GM19238 (cell line): Measurements from ENCODE around the gene DPP8.

Source experiments
- DNase-seq: peaks from one replicate; pipeline ENCODE4 v3.0.0; 2011; ENCODE audit warnings: low spot score; ENCODE audit not compliant: insufficient read length

DPP8 gene

DNA sequence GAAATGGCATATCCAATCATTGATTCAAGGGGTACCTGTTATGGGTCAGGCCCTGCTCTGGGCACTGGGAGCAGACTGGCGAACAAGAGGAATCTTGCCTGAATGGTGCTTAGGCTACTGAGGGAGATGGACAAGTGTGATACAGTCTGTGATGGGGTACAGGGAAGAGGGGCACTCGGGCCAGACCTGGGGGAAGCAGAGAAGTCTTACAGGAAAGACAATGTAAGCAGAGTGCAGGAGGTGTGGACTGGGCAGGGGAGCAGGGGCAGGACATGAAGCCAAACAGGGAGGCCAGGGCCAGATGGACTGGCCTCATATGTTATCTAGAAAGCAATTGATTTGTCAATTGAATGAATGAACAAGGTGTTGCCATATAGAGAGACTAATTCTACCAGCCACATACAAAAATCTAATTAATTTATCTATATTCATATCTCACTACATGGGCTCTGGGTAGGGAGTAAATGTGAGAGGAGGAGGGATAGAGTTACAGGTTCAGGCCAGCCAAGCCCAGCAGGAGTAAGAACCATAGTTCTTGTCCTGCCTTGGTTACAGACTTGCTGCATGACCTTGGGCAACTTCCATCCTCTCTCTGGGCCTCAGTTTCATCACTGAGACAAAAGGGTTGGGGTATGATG is 91.2 kb downstream of the DPP8 start:
- no peak for DNase-seq

DNA sequence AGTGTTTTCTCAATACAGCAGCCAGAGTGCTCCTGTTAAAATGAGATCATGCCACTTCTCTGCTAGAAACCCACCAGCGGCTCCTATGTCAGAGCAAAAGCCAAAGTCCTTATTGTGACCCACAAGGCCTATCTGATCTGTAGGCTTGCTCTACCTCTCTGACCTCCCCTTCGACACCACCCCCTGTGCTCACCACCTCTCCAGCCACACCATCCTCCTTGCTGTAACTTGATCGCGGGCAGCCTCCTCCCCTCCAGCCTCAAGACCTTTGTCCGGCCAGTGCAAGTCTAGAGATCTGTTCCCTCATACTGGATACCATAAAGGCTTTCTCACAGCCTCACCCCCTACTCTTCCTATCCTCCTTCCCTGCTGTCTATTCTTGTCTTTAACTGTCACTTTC is 92.8 kb downstream of the DPP8 start:
- no peak for DNase-seq

DNA sequence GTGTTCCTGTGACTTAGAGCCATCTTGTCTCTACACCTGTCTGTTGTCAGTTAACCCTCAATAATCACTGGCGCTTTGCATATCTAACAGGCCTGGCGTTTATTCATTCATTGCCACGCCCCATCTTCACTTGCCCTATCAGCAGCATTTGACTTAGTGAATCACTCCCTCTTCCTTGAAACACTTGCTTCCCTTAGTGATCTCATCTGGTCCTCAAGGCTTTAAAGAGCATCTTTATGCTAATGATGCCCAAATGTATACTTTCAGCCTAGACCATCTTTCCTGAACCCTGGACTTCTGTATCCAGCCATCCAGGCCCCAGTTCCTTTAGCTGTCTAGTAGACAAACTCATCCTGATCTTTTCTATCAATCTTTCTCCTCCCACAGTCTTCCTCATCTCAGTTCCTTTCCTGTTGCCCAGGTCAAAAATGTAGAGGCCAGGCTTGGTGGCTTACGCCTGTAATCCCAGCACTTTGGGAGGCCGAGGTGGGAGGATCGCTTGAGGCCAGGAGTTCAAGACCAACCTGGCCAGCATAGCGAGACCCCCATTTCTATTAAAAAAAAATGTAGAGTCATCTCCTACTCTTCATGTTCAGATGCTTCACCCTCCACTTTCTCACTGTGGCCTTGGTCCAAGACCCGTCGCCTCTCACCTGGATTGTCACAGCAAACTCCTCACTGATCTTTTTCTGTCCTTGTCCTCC is 93.4 kb downstream of the DPP8 start:
- DNase-seq: no peak

DNA sequence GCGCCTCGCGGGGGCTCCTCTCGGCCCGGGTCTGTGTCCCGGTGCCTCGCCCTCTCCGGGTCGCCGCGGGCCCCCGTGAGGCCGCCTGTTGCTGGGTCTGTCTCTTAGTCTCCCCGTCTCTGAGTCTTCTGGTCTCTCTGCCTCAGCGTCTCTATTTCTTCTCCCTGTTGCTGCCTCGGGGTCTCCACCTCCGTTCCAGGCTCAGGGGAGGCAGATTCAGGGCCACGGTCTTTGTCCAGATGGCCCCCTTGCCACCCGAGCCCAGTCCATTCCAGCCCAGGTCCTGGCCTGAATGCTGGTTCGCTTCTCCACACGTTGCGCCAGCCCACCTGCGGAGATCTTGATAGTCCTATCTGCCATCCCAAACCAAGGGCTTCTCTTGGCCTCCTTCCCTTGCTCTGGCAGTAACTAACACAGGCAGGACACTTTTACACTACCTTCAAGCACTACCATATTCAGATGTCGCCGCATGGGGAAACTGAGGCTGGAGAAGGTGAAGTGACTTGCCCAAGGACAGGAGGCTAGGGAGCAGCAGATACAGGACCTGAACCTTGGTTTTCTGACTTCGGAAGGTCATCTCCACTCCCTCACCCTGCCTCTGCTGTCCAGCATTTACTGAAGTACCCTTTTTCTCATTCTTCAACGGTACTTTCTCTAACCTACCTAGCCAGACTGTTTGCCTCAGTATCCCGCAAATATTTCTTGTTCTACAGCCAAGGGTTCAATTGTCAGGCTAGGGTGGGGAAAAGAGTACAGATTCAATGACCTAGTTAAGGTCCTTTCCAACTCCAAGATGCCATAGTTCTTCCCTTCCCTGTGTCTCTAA is 94.1 kb downstream of the DPP8 start:
- no peak for DNase-seq

DNA sequence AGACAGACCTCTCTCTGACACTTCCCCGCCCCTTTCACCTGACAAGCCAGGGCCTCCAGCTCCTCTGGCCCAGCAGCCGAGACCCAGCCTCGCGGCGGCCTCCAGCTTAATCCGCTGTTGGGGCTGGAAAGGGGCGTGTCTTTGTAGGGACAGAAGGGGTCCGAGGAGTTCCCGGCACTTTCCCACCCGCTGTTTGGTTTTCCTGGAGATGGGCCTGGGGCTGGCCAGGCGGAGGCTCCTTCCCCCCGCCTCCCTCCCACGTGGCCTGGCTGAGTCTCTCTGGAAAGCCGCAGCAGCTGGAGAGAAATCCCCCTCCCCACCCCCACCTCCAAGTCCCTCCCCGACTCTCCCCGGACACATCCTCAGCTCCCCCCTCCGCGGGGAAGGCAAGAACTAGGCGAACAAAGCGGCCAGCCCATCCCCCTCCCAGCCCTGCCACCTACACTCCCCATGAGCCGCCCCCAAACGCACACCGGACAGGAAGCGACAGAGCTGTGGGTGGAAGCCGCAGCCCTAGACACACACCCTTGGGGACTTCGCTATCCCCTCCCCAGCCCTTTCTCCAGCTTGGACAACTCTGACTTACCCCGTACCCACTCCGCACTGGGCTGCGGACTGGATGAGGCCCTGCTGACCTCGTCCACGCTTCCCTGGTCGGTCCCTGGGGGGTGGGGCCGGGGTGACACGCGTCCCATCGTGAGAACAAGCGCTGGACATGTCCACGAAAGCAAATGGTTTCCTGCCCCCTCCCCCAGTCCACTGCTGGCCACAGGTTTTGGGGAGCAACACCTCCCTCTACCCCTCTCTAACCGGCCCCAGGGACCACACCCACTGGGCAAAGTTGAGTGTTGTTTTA is 95.9 kb downstream of the DPP8 start:
- DNase-seq: peak; percentile 53

DNA sequence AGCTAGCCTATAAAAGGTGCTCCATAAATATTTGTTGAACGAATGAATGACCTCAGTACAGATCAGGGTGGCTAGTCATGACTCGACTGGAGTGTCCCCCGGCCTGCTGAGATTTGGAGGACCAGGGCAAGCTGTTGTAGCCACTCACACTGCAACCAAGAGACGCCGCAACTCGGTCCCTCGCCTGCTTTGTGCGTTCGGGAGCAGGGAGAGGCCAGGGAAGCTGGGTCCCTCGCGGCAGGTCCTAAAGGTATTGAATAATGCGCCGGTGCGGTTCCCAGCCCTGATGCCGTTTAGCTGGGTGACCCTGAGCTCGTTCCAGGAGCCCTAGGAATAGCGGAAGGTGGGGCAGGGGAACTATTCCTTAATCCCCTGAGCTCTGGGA is 96.5 kb downstream of the DPP8 start:
- DNase-seq: no peak

DNA sequence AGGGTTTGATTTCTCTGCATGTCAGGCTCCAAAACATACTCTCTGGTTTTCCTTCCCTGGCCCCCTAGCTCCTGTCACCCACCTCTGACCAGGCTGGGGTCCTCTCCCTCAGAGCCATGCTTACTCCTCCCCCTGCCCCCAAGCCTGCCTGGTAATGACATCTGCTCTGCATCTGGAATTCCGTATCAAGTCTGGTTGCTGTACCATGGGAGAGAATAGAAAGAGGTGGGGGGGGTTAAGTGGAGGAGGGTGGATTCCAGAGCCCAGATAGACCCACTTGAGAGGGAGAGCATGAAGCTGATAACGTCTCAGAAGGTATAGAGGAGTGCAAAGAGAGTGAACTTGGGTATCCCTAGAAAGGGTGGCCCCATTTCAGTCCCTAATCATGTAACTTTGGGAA is 98.9 kb downstream of the DPP8 start:
- no peak for DNase-seq

DNA sequence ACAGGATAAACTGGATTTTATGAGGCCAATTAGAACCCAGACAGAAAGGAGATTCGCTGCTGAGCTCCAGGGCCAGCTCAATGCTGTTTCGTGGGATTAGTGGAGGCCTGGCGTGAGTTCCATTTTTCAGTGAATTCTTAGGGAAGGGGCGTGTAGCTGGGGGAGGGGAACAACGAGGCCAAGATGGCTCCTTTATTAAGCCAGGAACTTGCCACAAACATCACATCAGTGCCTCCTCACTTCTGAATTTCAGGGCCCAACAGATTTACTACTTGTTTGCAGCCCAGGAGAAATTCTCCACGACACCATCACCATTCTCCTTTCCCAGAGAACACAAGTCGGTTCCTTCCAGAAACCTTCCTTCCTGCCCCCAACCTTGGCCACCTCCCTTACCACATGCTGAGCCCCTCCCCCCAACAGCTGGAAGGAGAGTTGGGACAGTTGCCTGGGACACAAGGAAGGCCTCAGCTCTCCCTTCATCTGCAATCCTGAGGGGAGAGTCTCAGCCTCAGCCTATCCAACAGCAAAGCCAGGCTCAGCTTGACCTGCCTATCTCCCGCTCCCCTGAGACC is 100.6 kb downstream of the DPP8 start:
- no peak for DNase-seq

DNA sequence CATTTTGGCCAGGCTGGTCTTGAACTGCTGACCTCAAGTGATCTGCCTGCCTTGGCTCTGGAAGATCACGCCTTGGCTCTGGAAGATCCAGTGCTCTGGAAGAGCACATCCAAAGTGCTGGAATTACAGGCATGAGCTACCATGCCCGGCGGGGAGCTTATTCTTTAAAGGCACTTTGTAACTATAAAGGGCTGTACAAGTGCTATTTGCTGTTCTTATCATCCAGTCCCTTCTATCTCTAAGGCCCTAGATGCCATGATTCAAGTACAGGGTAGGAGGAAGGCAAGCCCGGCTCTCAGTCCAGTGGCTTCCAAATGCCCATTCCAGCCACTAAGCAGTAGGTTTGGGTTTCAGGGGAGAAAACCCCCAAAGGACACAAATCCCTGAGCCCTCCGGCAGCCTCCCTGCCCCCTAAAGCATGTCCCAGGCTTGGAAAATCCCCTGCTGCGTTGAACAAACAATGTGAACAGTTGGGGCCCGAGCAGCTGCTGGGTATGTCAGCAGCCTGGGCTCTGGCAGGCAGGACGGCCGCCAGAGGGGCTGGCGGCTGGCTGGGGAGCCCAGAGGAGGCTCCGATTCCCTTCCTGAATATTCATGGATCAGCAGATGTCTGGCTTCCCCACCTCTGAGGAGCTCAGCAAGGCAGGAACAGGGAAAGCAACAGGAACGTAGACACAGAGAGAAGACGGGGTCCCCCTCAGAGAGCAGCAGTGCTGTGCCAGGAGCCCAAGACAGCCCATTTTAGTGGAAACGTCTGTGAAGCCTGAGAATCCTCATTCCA is 102.5 kb downstream of the DPP8 start:
- no peak for DNase-seq

DNA sequence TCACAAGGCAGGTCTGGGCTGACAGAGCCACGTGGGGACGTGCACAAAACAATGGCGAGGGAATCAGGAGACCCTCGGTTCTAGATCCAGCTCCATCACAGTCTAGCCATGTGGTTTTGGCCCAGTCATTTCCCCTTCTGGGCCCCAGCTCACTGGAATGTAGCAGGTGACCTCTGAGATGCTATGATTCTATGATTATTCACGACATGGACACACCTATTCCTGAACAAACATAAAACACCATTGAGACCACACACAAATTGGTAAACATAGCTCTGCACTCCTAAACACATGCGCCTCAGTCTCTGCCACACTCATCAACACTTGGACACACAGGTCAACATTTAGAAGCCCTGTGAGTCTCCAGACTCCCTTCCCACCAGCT is 103.7 kb downstream of the DPP8 start:
- DNase-seq: no peak

DNA sequence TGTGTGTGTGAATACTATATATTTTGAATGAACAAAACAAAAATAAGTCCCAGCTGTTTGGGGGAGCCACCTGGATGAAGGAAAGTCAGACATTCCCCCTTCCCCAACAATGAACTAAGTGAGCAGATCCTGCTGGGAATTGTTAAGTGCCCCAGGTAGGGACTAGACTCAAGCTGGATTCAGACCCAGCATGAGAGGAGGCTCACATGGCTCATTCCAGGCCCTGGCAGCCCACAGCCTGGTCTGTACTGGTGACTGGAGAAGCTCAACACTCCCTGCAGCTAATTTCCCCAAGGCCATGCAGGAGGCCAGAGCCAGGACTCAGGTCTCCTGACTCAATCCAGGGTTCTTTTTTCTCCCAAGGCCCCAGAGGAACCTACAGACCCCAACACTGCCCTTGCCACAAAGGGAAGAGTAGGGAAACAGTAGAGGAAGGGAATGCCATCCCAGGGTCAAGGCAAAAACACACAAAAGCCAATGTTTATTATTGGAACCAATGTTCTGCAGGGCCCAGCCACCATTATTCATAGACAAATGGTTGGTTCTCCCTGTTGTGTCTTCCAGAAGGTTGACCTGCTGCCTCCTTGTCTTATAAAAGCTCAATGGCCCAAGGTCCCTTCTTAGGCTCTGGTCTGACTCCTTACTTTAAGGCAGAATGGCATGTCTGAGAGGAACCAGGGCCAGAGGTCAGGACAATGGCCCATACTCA is 104.3 kb downstream of the DPP8 start:
- DNase-seq: no peak

DNA sequence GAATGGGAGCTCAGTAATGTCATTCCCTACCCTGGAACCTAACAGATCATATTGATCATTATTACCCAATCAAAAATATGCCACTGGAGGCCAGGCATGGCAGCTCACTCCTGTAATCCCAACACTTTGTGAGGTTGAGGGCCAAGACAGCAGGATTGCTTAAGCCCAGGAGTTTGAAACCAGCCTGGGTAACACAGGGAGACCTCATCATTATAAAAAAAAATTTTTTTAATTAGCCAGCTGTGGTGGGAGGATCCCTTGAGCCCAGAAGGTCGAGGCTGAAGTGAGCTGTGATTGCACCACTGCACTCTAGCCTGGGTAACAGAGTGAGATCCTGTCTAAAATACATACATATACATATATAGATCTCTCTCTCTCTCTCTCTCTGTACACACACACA is 104.9 kb downstream of the DPP8 start:
- DNase-seq: no peak

DNA sequence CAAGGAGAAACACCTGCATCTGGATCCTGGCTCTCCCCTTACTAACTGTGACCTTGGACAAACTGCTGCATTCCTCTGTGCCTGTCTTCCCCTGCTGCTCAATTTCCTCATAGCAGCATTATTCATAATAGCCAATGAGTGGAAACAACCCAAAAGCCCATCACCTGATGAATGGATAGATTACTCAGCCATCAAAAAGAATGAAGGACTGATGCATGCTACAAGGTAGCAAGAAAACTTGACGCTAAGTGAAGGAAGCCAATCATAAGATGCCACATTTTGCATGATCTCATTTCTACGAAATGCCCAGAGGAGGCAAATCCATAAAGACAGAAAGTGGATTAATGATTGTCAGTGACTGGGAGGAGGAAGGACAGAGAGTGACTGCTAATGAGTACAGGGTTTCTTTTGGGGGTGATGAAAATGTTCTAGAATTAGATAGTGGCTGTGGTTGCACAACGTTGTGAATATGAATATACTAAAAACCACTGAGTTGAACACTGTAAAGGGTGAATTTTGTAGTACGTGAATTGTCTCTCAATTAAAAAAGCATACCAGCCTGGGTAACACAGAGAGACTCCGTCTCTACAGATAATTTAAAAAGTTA is 105.9 kb downstream of the DPP8 start:
- DNase-seq: no peak

DNA sequence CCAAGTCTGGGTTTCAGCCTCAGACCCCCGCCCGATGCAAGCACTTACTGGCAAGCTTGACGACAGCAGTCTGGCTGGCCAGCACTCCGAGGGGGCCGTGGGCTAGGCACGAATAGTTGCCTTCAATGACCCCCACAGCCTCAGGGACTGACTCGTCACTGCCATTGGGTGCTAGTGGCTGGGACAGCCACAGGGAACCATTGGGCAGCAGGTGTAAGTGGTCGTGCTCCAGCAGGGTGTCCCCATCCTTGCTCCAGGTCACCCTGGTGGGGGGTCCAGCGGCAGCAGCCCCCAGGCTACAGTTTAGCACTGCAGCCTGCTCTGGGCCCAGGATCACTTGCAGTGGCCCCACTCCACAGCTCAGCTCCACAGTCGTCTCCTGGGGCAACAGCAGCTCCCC is 106.5 kb downstream of the DPP8 start:
- DNase-seq: no peak

DNA sequence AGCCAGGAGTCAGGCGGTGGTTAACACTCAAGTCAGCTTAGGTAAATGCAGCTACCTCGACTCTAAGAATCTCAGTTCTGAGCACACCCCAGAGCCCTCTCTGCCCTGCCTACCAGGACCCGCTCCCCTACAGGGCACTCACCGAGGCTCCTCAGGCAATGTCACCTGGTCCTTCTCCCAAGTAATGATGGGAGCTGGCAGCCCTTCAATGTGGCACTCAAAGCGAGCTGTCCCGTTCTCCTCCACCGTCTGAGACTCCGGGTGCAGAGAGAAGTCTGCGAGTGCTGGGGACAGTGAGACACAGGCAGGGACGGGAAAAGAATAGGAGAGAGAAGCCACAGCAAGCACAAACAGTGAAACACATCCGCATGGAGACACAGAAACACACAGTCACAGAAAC is 107.5 kb downstream of the DPP8 start:
- DNase-seq: no peak

DNA sequence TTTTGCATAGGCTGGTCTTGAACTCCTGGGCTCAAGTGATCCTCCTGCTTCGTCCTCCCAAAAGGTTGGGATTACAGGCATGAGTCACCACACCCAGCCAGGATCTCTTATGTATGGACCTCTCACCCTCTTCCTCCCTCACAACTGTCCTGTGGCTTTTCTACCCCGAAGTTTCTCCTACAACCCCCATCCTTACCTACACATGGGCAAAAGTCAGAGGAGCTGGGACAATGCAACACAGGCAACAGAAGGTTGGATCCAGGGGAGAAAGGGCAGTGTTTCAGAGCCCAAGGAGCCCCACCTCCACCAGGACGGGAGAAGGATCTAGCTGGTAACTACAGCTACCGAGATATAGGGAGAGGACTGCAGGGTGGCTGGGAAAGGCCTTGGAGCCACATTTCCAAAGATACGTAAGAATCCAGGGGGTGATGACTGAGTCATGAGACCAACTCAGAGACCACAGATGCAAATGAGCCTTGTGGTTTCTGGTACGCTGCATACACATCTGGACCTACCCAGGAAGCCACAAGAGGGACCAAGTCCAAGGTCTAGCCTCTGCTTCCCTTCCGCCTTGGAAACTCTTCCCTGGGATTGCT is 108.4 kb downstream of the DPP8 start:
- DNase-seq: no peak

DNA sequence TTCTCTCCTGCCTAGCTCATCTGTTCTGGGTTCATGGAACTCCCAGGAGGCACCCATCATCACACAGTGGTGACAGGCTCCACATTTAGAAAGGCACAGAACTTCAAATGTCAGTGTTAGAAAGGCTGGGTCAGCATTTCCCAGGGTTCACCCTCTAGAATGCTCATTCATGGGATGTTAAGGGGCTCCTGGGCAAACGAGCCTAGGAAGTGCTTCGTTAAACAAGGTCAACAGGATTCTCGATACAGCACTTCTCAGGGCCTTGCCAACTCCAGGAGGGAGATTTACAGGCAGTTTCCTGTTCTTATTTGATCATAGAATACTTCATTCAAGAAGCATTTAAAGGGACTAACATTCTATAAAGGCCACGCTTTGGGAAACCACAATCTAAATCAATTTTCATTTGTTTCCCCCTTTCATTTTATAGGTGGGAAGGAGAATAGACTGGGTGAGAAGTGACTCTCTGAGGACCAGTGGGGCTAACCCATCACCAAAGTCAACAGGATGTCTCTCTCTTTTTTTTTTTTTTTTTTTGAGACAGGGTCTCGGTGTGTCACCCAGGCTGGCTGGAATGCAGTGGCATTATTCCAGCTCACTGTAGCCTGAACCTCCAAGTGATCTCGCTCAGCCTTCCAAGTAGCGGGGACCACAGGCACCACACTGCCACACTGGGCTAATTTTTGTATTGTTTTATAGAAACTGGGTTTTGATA is 109.0 kb downstream of the DPP8 start:
- no peak for DNase-seq

DNA sequence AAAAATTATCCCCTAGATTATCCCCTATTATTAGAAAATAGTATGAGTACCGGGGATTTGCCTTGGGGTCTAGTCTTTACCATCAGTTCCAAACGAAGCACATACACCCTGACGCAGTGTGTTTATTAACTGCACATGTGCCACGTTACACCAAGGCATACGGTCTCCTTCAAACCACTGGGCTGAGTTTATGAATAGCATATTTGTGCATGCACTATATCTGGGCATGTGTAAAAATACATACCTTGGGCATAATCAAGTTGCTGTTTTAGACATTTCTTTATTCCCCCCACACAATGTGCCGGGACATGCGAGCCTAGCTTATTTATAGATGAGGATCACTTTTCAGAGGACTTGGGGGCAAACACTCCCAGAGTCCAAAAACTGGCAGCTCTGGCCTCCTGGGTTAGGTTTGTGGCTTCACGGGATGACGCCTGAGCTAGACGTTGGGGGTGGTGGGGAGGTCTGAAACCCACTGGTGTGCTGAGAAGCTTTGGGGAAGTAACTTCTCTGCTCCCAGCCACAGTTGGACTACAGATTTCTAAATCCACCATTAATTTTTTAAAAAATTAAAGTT is 111.0 kb downstream of the DPP8 start:
- DNase-seq: no peak
